SHP77 (cell line): ENCODE results near the gene GRK2.

Experiments used
- DNase-seq, 2 experiments: peaks; one replicate each; lab custom pipeline; 2025; lab: John Stamatoyannopoulos, UW

GRK2 gene

GRCh38 chr11:67283481-67283963 is 17.2 kb downstream of the GRK2 start:
- no peak for DNase-seq

- no peak for DNase-seq
Observed at GRCh38 chr11:67284811-67285540, 18.7 kb downstream of the GRK2 start.

- no peak for DNase-seq
Observed at GRCh38 chr11:67285541-67286498, 19.5 kb downstream of the GRK2 start.

GRCh38 chr11:67286621-67287333 is 20.5 kb downstream of the GRK2 start:
- DNase-seq = no peak

GRCh38 chr11:67287355-67288197 is 21.3 kb downstream of the GRK2 start:
- no peak for DNase-seq

GRCh38 chr11:67288198-67288451 is 21.9 kb downstream of the GRK2 start:
- DNase-seq = peak in 1 of 2 experiments; percentile 53

GRCh38 chr11:67288452-67289225 is 22.4 kb downstream of the GRK2 start:
- peak; percentile 79 to 91 for DNase-seq

- DNase-seq = no peak
Observed at GRCh38 chr11:67289226-67289650, 23.0 kb downstream of the GRK2 start, which contains the start of gene ANKRD13D. Gene ANKRD13D, plus strand, starts transcription at chr11:67289303. Its CDS starts 158 bp downstream, at chr11:67289461.

GRCh38 chr11:67289651-67290479 is 23.6 kb downstream of the GRK2 start:
- no peak for DNase-seq

- DNase-seq = no peak
Observed at GRCh38 chr11:67290801-67291200, 24.5 kb downstream of the GRK2 start.

GRCh38 chr11:67291481-67292381 is 25.5 kb downstream of the GRK2 start:
- DNase-seq = no peak

GRCh38 chr11:67292671-67293070 is 26.4 kb downstream of the GRK2 start:
- DNase-seq = no peak

- no peak for DNase-seq
Observed at GRCh38 chr11:67293090-67293489, 26.8 kb downstream of the GRK2 start.

GRCh38 chr11:67295846-67296245 is 29.6 kb downstream of the GRK2 start:
- DNase-seq = no peak

- DNase-seq = no peak
Observed at GRCh38 chr11:67298786-67299185, 32.5 kb downstream of the GRK2 start.

GRCh38 chr11:67299471-67300191 is 33.4 kb downstream of the GRK2 start:
- no peak for DNase-seq

GRCh38 chr11:67300256-67300755 is 34.0 kb downstream of the GRK2 start:
- no peak for DNase-seq
